ENCODE data around the gene ANKRD31.
A peak's percentile ranks its signal among the peaks of the same experiment; 100 is the strongest.

ANKRD31 gene

DNA sequence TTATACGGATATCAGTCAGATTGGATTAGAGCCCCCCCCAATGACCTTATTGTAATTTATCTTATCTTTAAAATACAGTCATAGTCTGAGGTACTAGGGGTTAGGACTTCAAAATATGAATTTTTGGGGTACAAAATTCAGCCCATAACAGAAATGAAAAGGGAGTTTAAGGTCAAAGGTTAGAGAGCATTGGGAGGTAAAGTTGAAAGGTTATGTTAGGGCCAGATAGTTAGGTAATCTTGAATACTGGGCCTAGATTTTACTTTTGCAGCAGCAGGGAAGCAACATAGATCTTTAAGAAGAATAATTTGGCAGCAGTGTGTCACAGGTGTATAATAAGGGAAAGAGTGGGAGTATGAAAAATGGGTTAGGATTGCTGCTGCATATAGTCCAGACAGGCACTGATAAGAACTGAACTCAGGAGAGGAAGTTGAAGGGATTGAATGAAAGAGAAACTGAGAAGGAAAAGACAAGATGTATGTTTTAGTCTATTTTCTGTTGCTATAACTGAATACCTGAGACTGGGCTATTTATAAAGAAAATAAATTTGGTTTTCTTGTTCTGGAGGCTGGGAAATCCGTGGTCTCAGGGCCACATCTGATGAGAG lies 173.7 kb downstream of the ANKRD31 start:
- no peak overlapping the region for H3K4me3 ChIP-seq (ENCODE audit: extremely low read depth, insufficient read depth, low read length, poor library complexity, severe bottlenecking)
- H3K36me3 ChIP-seq (ENCODE audit: control insufficient read depth, insufficient read depth, low read length): no peaks in the 10 kb centered on the region
- H3K4me1 ChIP-seq (ENCODE audit: control insufficient read depth, insufficient read depth, low read length, poor library complexity, severe bottlenecking): peaks cover 10% of the 10 kb centered on the region
- H3K27ac ChIP-seq (ENCODE audit: low read depth, low read length, severe bottlenecking): no peak overlapping the region
- H3K9me3 ChIP-seq (ENCODE audit: control insufficient read depth, low read length): no peaks in the 10 kb centered on the region
- WGBS, 2 experiments (ENCODE audit: insufficient coverage in 2 of 2): 90 to 100% methylated on average over 1 of the region's 2 CpGs

DNA sequence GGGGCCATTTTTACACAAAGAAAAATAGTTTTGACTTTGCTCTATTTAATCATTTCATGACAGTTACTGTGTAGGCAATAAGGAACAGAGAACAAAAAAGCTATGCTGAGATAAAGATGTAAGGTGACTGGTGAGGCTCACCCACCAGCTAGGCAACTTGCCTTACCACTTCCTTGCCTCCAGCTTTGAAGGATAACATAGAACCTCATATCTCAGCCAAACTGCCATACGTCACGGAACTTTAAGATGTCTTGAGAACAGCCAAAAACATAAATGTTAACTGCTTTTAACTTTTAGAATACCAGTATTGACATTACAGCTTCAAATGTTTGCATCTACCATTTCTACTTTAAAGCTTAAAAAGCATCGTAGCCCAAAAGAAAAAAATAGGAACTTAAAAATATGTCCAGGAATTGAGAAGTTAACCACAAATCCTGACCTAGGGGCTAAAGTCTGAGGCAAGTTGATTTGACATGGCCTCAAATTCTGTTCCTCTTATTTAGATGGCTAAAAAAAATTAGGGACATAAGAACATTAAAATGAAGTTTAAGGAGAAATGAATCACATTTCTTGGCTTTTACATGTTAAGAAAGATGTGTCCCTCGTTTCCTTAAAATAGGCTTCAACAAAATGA lies 176.6 kb downstream of the ANKRD31 start:
- H3K27ac ChIP-seq (ENCODE audit: low read depth, low read length, severe bottlenecking): no peak overlapping the region
- no peak overlapping the region for H3K4me3 ChIP-seq (ENCODE audit: extremely low read depth, insufficient read depth, low read length, poor library complexity, severe bottlenecking)
- peaks cover 30% of the 10 kb centered on the region for H3K4me1 ChIP-seq (ENCODE audit: control insufficient read depth, insufficient read depth, low read length, poor library complexity, severe bottlenecking)
- WGBS, 2 experiments (ENCODE audit: insufficient coverage in 2 of 2): 93 to 100% methylated on average over 3 of the region's 4 CpGs
- H3K36me3 ChIP-seq (ENCODE audit: control insufficient read depth, insufficient read depth, low read length): no peaks in the 10 kb centered on the region
- no peaks in the 10 kb centered on the region for H3K9me3 ChIP-seq (ENCODE audit: control insufficient read depth, low read length)

DNA sequence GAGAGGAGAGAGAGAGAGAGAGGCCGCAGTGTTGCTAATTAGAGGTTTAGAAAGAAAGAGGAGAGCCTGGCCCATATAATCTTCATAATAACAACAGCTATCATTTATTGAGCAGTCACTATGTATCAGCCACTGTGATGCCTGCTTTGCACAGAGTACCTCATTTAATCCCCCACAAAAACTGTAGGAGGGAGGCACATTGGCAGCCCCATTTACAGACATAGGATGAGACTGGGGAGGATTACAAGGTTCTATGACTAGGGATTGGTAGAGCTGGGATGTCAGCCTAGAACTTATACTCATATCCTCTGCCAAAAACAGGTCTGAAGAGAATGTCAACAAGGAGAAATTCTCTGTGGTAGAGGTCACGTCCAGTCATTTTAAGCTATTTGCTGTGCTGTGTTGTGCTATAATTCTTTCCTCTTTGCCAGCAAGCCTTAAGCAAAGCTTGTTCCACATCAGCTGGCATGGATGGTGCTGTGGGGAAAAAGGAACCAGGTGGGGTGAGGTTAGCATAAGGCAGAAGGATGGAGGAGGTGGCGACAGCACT lies 177.6 kb downstream of the ANKRD31 start:
- 100% methylated on average over 2 of the region's 3 CpGs for WGBS, 2 experiments (ENCODE audit: insufficient coverage in 2 of 2)

DNA sequence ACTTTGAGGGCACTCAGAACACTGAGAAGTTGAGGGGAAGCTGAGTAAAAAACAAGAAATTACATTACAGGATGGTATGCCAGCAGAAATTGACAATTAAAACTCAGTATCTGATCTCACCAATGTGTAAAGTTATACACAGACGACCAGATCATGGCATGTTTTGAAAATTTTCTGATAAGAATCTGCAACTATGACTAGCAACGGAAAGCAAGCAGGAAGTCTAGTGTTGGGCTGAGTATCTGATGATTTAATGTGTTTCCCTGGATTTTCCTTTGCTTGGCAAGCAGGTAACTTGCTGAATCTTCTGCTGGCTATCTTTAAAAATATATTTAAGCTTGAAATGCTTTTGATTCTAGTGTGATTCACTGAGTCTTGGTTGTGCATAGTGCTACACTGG lies 179.1 kb downstream of the ANKRD31 start:
- Histone ChIP-seq H3K36me3 (ENCODE audit: control insufficient read depth, insufficient read depth, low read length) (no peaks in the 10 kb centered on the region), H3K4me1 (ENCODE audit: control insufficient read depth, insufficient read depth, low read length, poor library complexity, severe bottlenecking) (peaks cover 39% of the 10 kb centered on the region), H3K27ac (ENCODE audit: low read depth, low read length, severe bottlenecking) (no peak overlapping the region), H3K9me3 (ENCODE audit: control insufficient read depth, low read length) (no peaks in the 10 kb centered on the region), H3K4me3 (ENCODE audit: extremely low read depth, insufficient read depth, low read length, poor library complexity, severe bottlenecking) (no peak overlapping the region)
- 74 to 80% methylated on average over 2 of the region's 2 CpGs for WGBS, 2 experiments (ENCODE audit: insufficient coverage in 2 of 2)

More for the DNA sequence above, 177.6 kb downstream of the ANKRD31 start:
- H3K36me3 ChIP-seq (ENCODE audit: control insufficient read depth, insufficient read depth, low read length): no peaks in the 10 kb centered on the region
- no peaks in the 10 kb centered on the region for H3K9me3 ChIP-seq (ENCODE audit: control insufficient read depth, low read length)
- H3K27ac ChIP-seq (ENCODE audit: low read depth, low read length, severe bottlenecking): no peak overlapping the region
- no peak overlapping the region for H3K4me3 ChIP-seq (ENCODE audit: extremely low read depth, insufficient read depth, low read length, poor library complexity, severe bottlenecking)
- peaks cover 39% of the 10 kb centered on the region for H3K4me1 ChIP-seq (ENCODE audit: control insufficient read depth, insufficient read depth, low read length, poor library complexity, severe bottlenecking)

DNA sequence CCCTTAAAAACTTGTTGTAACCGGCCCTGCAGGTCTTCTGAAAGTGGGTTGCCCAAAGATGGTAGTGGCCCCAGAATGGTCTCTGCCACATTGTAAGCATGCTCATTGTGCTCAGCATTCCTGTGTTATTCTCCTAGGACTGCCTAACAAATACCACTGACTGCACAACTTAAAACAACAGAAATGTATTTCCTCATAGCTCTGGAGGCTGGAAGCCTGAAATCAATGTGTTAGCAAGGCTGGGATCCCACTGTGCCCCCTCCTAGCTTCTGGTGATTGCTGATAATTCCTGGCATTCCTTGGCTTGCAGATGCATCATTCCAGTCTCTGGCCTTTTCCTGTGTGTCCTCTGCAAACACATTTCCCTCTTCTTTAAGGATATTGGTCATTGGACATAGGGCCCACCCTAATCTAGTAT lies 180.9 kb downstream of the ANKRD31 start:
- H3K36me3 ChIP-seq (ENCODE audit: control insufficient read depth, insufficient read depth, low read length): no peaks in the 10 kb centered on the region
- 31 to 58% methylated on average over 1 of the region's 1 CpG for WGBS, 2 experiments (ENCODE audit: insufficient coverage in 2 of 2)
- no peak overlapping the region for H3K4me3 ChIP-seq (ENCODE audit: extremely low read depth, insufficient read depth, low read length, poor library complexity, severe bottlenecking)
- peak overlapping the region; percentile 83 for H3K27ac ChIP-seq (ENCODE audit: low read depth, low read length, severe bottlenecking)
- H3K4me1 ChIP-seq (ENCODE audit: control insufficient read depth, insufficient read depth, low read length, poor library complexity, severe bottlenecking): peaks cover 49% of the 10 kb centered on the region
- no peaks in the 10 kb centered on the region for H3K9me3 ChIP-seq (ENCODE audit: control insufficient read depth, low read length)

DNA sequence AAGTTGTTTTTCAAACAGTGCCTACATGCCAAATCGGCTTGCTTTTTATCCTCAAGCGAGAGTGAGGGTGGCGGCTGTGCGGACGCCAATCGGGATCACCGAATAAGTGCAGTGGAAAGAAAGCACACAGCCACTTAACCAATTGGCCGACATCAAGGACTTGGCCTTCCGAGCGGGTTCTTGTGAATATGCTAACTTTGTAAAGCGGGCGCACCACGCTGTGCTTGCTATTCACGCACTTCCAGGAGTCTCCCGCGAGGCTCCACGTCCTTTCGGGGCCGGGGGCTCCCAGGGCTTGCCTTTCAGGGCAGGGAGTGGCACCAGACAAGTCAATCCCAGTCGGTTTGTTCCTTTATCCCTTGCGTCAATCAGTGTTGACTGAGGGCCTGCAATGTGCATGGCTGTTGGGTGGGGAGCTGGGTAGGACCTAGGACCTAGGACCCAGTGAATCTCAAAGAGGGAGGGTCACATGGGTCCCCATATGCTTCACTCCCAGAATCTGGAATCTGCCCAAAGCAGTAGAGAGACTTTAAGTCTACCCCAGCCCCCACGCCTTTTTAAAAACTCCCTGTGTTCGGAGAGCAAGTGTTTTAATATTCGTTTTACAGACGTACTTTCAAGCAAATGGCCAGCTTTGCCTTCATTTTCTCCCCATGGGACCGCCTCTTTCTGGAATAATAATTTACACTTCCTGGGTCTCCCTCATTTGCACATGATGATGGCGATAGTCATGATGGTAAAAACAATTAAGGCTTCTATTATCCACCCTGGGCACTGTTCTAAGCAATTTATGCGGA lies 182.3 kb downstream of the ANKRD31 start:
- H3K27ac ChIP-seq (ENCODE audit: low read depth, low read length, severe bottlenecking): peak overlapping the region; percentile 87
- peaks cover 47% of the 10 kb centered on the region for H3K4me1 ChIP-seq (ENCODE audit: control insufficient read depth, insufficient read depth, low read length, poor library complexity, severe bottlenecking)
- H3K9me3 ChIP-seq (ENCODE audit: control insufficient read depth, low read length): no peaks in the 10 kb centered on the region
- H3K36me3 ChIP-seq (ENCODE audit: control insufficient read depth, insufficient read depth, low read length): no peaks in the 10 kb centered on the region
- H3K4me3 ChIP-seq (ENCODE audit: extremely low read depth, insufficient read depth, low read length, poor library complexity, severe bottlenecking): peak overlapping the region; percentile 73
- WGBS, 2 experiments (ENCODE audit: insufficient coverage in 2 of 2): 16% methylated on average over 24 to 26 of the region's 28 CpGs

DNA sequence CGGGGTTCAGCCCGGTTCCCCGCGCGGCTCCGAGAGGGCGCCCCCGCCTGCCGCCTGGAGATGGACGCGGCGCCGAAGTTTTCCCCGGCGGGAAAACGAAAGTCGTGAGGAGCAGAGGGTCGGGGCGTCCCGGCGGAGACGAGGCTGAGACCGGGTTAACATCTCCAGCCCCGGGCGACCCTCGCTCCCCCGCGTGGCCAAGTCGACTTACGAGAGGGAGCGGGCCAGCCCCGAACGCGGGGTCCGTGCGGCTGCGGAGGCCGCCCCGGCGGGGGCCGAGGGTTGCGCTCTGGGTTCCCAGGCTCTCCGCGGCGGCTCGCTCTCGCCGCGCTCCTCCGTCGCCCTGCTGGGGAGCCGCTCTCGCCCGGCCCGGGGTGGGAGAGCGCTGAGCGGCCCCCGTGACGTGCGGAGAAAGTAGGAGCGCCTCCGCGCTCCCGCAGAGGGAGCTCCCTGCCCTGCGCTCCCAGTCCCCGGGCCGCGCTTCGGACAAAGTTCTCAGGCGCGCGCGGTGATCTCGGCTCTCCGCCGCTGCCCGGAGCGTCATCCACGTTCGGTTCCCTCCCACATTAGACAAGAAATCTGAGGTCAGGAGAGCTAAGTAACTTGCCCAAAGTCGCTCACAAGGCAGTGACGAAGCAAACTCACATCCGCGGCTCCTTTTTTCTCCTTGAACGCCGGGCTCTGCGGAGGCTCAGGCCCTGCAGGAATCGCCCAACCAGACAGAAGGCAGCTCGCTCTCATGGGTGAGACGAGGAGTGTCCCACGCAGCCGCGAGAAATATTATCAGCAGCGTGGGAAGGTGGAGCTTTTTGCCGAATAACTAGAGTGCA lies 183.2 kb downstream of the ANKRD31 start:
- Histone ChIP-seq H3K36me3 (ENCODE audit: control insufficient read depth, insufficient read depth, low read length) (no peaks in the 10 kb centered on the region), H3K4me3 (ENCODE audit: extremely low read depth, insufficient read depth, low read length, poor library complexity, severe bottlenecking) (peak overlapping the region; percentile 73), H3K27ac (ENCODE audit: low read depth, low read length, severe bottlenecking) (peak overlapping the region; percentile 87), H3K4me1 (ENCODE audit: control insufficient read depth, insufficient read depth, low read length, poor library complexity, severe bottlenecking) (peaks cover 48% of the 10 kb centered on the region), H3K9me3 (ENCODE audit: control insufficient read depth, low read length) (no peaks in the 10 kb centered on the region)
- WGBS, 2 experiments (ENCODE audit: insufficient coverage in 2 of 2): 0% methylated on average over 88 to 92 of the region's 95 CpGs

DNA sequence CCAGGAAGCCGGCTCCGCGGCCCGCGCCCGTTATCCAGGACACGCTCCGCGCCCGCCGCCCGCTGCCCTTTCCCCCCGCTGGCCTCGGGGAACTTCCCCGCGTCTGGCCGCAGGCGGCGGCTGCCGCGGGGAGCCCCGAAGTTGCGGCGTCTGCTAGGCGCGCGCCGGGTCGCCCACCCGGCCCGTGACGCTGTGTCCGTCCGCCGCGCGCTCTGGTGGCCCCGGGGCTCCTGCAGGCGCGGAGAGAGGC lies 183.7 kb downstream of the ANKRD31 start:
- peak overlapping the region; percentile 73 for H3K4me3 ChIP-seq (ENCODE audit: extremely low read depth, insufficient read depth, low read length, poor library complexity, severe bottlenecking)
- H3K27ac ChIP-seq (ENCODE audit: low read depth, low read length, severe bottlenecking): peak overlapping the region; percentile 87
- H3K4me1 ChIP-seq (ENCODE audit: control insufficient read depth, insufficient read depth, low read length, poor library complexity, severe bottlenecking): peaks cover 48% of the 10 kb centered on the region
- WGBS, 2 experiments (ENCODE audit: insufficient coverage in 2 of 2): 0 to 1% methylated on average over 30 of the region's 40 CpGs
- H3K9me3 ChIP-seq (ENCODE audit: control insufficient read depth, low read length): no peaks in the 10 kb centered on the region
- no peaks in the 10 kb centered on the region for H3K36me3 ChIP-seq (ENCODE audit: control insufficient read depth, insufficient read depth, low read length)

DNA sequence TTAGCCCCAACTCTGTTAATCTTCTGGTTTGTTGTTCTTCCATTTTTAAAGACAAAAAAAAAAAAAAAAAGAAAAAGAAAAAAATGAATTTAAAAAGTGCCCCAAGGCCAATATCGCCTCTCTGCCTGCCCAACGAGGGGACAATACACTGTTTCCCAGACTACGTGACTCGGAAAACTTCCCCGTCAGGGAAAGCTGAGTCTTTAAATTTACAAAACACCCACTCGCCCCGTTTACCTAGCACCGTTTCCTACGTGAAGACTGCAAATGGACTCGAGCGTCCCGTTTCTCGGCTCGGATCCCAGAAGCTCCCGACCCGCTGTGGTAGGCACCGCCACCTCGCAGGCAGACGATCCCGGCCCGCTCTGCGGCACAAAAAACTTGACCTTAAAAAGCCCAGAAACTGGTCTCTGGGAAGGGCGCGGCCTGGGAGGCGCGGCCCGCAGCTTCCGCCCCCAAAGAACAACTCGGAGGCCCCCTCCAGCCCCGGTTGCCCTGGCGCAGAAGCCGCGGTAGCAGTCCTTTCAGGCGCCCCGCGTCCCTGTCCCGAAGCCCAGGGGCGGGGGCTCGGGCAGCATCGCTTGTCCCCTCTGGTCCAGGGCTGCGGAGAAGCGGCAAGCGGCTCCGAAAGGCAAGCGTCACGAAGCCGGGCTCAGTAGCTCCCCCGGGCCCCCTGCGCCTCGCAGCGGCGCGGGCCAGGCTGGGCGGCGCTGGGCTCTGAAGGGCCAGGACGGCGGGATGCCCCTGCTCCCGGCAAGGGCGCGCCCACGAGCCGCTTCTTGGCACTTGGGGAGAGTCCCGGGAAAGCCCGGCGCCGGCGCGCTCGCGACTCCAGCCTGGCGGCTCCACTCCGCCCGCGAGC lies 184.3 kb downstream of the ANKRD31 start, which contains the start of gene GCNT4:
Gene GCNT4 (minus strand): TSS at position 367 of the 862 bp plus-strand sequence. CDS start 22,521 bp downstream, outside the sequence.
- peaks cover 45% of the 10 kb centered on the region for H3K4me1 ChIP-seq (ENCODE audit: control insufficient read depth, insufficient read depth, low read length, poor library complexity, severe bottlenecking)
- WGBS, 2 experiments (ENCODE audit: insufficient coverage in 2 of 2): 0% methylated on average over 59 to 60 of the region's 74 CpGs
- H3K27ac ChIP-seq (ENCODE audit: low read depth, low read length, severe bottlenecking): peak within 1 kb of the TSS; percentile 87
- no peaks in the 10 kb centered on the region for H3K9me3 ChIP-seq (ENCODE audit: control insufficient read depth, low read length)
- H3K36me3 ChIP-seq (ENCODE audit: control insufficient read depth, insufficient read depth, low read length): peaks cover under 1% of the 10 kb centered on the region
- peak within 1 kb of the TSS; percentile 73 for H3K4me3 ChIP-seq (ENCODE audit: extremely low read depth, insufficient read depth, low read length, poor library complexity, severe bottlenecking)
